B cell (primary cell): ENCODE results near the gene PGM5.
"Not testable (repeated sequence)": the region's sequence is repeated elsewhere in the genome, so short reads cannot be mapped to it uniquely, and the experiment has no call there.

Experiments used
- CTCF ChIP-seq: fragments of 200-600 bp; IDR thresholded peaks from one replicate; pipeline ENCODE4 v1.8.0; 2022; ENCODE audit warnings: antibody characterized with exemption, mild to moderate bottlenecking
- EZH2 ChIP-seq: IDR thresholded peaks from 2 replicates; pipeline ENCODE4 v1.6.1; 2012; ENCODE audit warnings: borderline replicate concordance, low read depth, mild to moderate bottlenecking, moderate library complexity, low read length; ENCODE audit not compliant: insufficient read depth, poor library complexity, severe bottlenecking

DNA sequence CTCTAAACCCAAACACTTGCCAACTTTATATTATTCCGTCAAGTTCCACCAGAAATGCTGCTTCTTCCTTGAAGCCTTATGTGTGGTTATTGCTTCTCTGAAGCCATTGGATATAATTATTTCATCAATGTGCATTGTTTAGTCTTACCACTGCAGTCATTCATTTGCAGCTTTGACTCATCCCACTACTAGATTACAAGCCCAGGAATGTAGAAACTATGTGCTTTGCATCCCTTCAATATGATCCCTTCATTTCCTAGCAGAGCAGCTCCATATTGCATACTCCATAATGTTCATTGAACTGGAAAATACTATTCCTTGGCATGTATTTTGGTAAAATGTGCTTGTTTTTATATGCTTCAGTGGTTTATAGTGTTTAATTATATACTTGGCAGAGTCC lies 34.3 kb downstream of the PGM5 start:
- not testable (repeated sequence) for TF ChIP-seq CTCF, EZH2
